GM23248 (cell line): ENCODE results near the gene SENP8. TPM values are rescaled to one million over a fixed set of nuclear protein-coding genes. Genes with fewer than 3 reads are reported as not detected.

Experiments used
- DNase-seq: peaks from one replicate; pipeline ENCODE4 v3.0.0-alpha.2; 2015
- H2AFZ ChIP-seq: fragments of 200-600 bp; sonication (generic); 2 replicates; pipeline ENCODE4 v1.6.1; 2016; ENCODE audit warnings: antibody characterized with exemption
- H3F3A ChIP-seq: fragments of 200-600 bp; sonication (generic); 2 replicates; pipeline ENCODE4 v1.6.1; 2016; ENCODE audit warnings: mild to moderate bottlenecking, antibody characterized with exemption, mixed run types; ENCODE audit not compliant: insufficient read depth
- H3K27ac ChIP-seq: fragments of 200-600 bp; sonication (generic); 2 replicates; pipeline ENCODE4 v1.5.1; 2016; ENCODE audit warnings: mild to moderate bottlenecking
- H3K27me3 ChIP-seq: fragments of 200-600 bp; sonication (generic); replicated peaks from 2 replicates; pipeline ENCODE4 v1.6.1; 2016; ENCODE audit warnings: mild to moderate bottlenecking; ENCODE audit not compliant: insufficient read depth
- H3K36me3 ChIP-seq: fragments of 200-600 bp; sonication (generic); 2 replicates; pipeline ENCODE4 v1.6.1; 2016; ENCODE audit warnings: low read depth, mild to moderate bottlenecking
- H3K4me1 ChIP-seq: fragments of 200-600 bp; sonication (generic); 2 replicates; pipeline ENCODE4 v1.6.1; 2016; ENCODE audit warnings: mild to moderate bottlenecking; ENCODE audit not compliant: insufficient read depth
- H3K4me2 ChIP-seq: fragments of 200-600 bp; sonication (generic); one replicate; pipeline ENCODE4 v1.6.1; 2016; ENCODE audit warnings: mild to moderate bottlenecking; ENCODE audit not compliant: unreplicated experiment
- H3K4me3 ChIP-seq: fragments of 200-600 bp; sonication (generic); 2 replicates; pipeline ENCODE4 v1.5.1; 2016; ENCODE audit warnings: mild to moderate bottlenecking
- H3K79me2 ChIP-seq: fragments of 200-600 bp; sonication (generic); 2 replicates; pipeline ENCODE4 v1.6.1; 2016; ENCODE audit warnings: mild to moderate bottlenecking; ENCODE audit not compliant: insufficient read depth
- H3K9ac ChIP-seq: fragments of 200-600 bp; sonication (generic); 2 replicates; pipeline ENCODE4 v1.6.1; 2016; ENCODE audit warnings: mild to moderate bottlenecking
- H3K9me2 ChIP-seq: fragments of 200-600 bp; sonication (generic); 2 replicates; pipeline ENCODE4 v1.6.1; 2016; ENCODE audit warnings: mixed run types, mild to moderate bottlenecking, moderate library complexity; ENCODE audit not compliant: insufficient read depth
- H3K9me3 ChIP-seq: fragments of 200-600 bp; sonication (generic); one replicate; pipeline ENCODE4 v1.6.1; 2017; ENCODE audit warnings: low read depth
- H4K20me1 ChIP-seq: fragments of 200-600 bp; sonication (generic); 2 replicates; pipeline ENCODE4 v1.6.0; 2016; ENCODE audit not compliant: insufficient read depth
- EZH2 ChIP-seq: fragments of 200-600 bp; sonication (generic); IDR thresholded peaks from 2 replicates; pipeline ENCODE4 v1.6.1; 2018; ENCODE audit warnings: antibody characterized with exemption, mild to moderate bottlenecking; ENCODE audit not compliant: insufficient read depth, poor library complexity, severe bottlenecking
- EZH2phosphoT487 ChIP-seq: fragments of 200-600 bp; sonication (generic); IDR thresholded peaks from 2 replicates; pipeline ENCODE4 v1.6.1; 2018; ENCODE audit warnings: antibody characterized with exemption, moderate library complexity, mild to moderate bottlenecking, low read depth; ENCODE audit not compliant: insufficient read depth
- WGBS, 2 experiments: methylation state at CpG; one replicate each; pipeline ENCODE4 v1.1.6; 2015 to 2017; ENCODE audit warnings: low lambda C conversion rate in 2 of 2, low coverage in 1 of 2; ENCODE audit errors: missing lambda C conversion rate in 2 of 2; 5-methylcytosine and 5-hydroxymethylcytosine counted together
- in situ Hi-C: fragments of 300-500 bp; cut with MboI; formaldehyde crosslinking; loops from 2 replicates; pipeline ENCODE4 v1.15.0; 2020
- polyA plus RNA-seq: library from polyadenylated mRNA; unstranded; fragments of >200 nt; fragmentation: Nextera tagmentation; extraction: Ambion mirVana; gene quantifications from 2 replicates; pipeline ENCODE4 v1.2.1, GENCODE V29; 2016
- total RNA-seq: library from RNA; depleted of rRNA; stranded (reverse); fragments of >200 nt; shearing (Covaris generic); gene quantifications from 2 replicates; pipeline ENCODE4 v1.2.3, GENCODE V29; 2014

The SENP8 gene
- total and polyA plus RNA-seq, 2 experiments from 2014 or later: 2.5 to 3.8 TPM

DNA sequence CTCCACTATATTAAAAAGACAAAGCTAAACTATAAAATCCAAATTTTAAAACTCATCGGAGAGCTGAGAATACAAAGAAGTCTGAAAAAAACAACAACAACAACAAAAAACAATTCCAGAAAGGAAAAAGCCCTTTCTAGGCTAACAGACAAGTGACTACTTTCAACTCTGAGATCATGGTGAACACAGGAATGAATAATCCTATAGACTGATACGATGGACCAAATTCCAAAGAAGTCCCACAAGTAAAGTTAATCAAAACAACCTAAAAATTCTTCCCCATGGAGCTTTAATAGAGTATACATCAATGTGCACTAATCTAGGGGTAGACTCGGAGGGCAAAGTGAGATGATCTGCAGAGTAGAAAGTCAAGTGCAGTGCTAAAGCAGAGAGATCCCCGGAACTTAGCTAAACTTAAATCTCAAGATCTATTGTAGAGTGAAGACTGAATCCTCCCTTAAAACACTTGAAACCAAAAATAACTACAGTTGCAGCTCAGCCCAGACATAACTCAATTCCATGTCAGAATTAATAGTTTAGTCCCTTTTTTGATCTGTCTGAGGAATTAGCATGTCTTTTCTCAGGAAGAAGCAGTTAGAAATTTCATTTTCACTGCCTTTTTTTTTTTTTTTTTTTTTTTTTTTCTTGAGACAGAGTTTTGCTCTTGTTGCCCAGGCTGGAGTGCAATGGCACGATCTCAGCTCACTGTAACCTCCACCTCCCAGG is 43.7 kb upstream of the SENP8 start:
- H3F3A ChIP-seq: peaks cover 5% of the 10 kb centered on the region
- no peak overlapping the region for H3K9ac ChIP-seq
- no peaks in the 10 kb centered on the region for H3K27me3 ChIP-seq
- no peaks in the 10 kb centered on the region for H3K9me3 ChIP-seq
- no peak overlapping the region for H2AFZ ChIP-seq
- in situ Hi-C loops: no loop called here
- no peak overlapping the region for H3K4me2 ChIP-seq
- no peak for TF ChIP-seq EZH2
- no peak for TF ChIP-seq EZH2phosphoT487
- H4K20me1 ChIP-seq: no peaks in the 10 kb centered on the region; the same call in none of the 2 replicates
- WGBS, 2 experiments: 77 to 78% methylated on average over 5 of the region's 5 CpGs
- peaks cover 9% of the 10 kb centered on the region for H3K4me1 ChIP-seq
- DNase-seq: no peak
- H3K9me2 ChIP-seq: no peaks in the 10 kb centered on the region
- no peak overlapping the region for H3K27ac ChIP-seq
- H3K36me3 ChIP-seq: no peaks in the 10 kb centered on the region
- H3K4me3 ChIP-seq: no peak overlapping the region
- H3K79me2 ChIP-seq: peaks cover 92% of the 10 kb centered on the region

DNA sequence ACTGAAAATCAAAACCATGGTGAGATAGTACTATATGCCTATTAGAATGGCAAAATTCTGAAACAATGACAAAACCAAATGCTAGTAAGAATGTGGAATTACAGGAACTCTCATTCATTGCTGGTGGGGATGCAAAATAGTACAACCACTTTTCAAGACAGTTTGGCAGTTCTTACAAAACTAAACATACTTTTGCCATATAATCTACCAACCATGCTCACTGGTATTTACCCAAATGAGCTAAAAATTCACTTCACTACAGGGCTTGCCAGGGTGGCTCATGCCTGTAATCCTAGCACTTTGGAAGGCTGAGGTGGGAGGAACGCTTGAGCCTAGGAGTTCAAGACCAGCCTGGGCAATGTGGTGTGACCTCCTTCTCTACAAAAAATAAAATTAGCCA is 40.3 kb upstream of the SENP8 start:
- Histone ChIP-seq H3K27ac (no peak overlapping the region), H3K4me2 (no peak overlapping the region), H3K4me1 (no peaks in the 10 kb centered on the region; the same call in 1 of the 2 replicates), H3K9ac (no peak overlapping the region), H2AFZ (no peak overlapping the region), H3K9me2 (no peaks in the 10 kb centered on the region), H3K79me2 (peaks cover 67% of the 10 kb centered on the region), H3K36me3 (no peaks in the 10 kb centered on the region), H4K20me1 (no peaks in the 10 kb centered on the region; the same call in 1 of the 2 replicates), H3F3A (peaks cover 5% of the 10 kb centered on the region; the same call in 1 of the 2 replicates), H3K9me3 (no peaks in the 10 kb centered on the region), H3K4me3 (no peak overlapping the region), H3K27me3 (no peaks in the 10 kb centered on the region)
- in situ Hi-C loops: no loop called here
- no peak for TF ChIP-seq EZH2phosphoT487
- TF ChIP-seq EZH2: no peak
- no peak for DNase-seq
- WGBS, 2 experiments: 95 to 96% methylated on average over 1 of the region's 1 CpG

DNA sequence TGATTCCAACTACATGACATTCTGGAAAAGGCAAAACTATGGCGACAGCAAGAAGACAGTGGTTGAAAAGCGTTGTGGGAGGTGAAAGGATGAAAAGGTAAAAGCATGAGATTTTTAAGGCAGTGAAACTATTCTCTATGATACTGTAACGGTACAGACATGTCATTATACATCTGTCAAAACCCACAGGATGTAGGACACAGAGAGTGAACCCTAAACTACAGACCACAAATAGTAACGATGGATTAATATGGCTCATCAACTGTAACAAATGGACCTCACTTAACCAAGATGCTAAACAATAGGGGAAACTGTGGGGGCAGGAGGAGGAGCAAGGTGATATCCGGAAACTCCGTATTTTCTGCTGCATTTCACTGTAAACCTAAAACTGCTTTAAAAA is 39.3 kb upstream of the SENP8 start:
- H3K27me3 ChIP-seq: no peaks in the 10 kb centered on the region
- no peak overlapping the region for H2AFZ ChIP-seq
- DNase-seq: no peak
- 95 to 99% methylated on average over 6 of the region's 6 CpGs for WGBS, 2 experiments
- H3K9ac ChIP-seq: no peak overlapping the region
- H3K27ac ChIP-seq: no peak overlapping the region
- H3F3A ChIP-seq: peaks cover 5% of the 10 kb centered on the region; the same call in 1 of the 2 replicates
- in situ Hi-C loops: no loop called here
- H3K4me1 ChIP-seq: no peaks in the 10 kb centered on the region; the same call in 1 of the 2 replicates
- H3K4me2 ChIP-seq: no peak overlapping the region
- no peaks in the 10 kb centered on the region for H3K9me3 ChIP-seq
- peaks cover 67% of the 10 kb centered on the region for H3K79me2 ChIP-seq
- no peaks in the 10 kb centered on the region for H3K36me3 ChIP-seq
- no peaks in the 10 kb centered on the region; the same call in 1 of the 2 replicates for H4K20me1 ChIP-seq
- no peak overlapping the region for H3K4me3 ChIP-seq
- peaks cover 7% of the 10 kb centered on the region; the same call in 1 of the 2 replicates for H3K9me2 ChIP-seq
- TF ChIP-seq EZH2phosphoT487 (no peak), EZH2 (no peak)

DNA sequence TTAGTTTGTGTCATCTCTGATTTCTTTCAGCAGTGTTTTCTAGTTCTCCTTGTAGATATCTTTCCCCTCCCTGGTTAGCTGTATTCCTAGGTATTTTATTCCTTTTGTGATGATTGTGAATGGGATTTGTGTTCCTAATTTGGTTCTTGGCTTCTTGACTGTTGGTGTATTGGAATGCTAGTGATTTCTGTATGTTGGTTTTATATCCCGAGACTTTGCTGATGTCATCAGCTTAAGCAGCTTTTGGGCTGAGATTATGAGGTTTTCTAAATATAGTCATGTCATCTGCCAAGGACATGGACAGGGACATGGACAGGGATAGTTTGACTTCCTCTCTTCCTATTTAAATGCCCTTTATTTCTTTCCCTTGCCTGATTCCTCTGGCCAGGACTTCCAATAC is 36.0 kb upstream of the SENP8 start:
- no peaks in the 10 kb centered on the region for H3K4me1 ChIP-seq
- no peak overlapping the region for H3K27ac ChIP-seq
- H3K27me3 ChIP-seq: no peaks in the 10 kb centered on the region
- WGBS, 2 experiments: 100% methylated on average over 1 of the region's 1 CpG
- no peak overlapping the region for H3K9ac ChIP-seq
- H3K9me3 ChIP-seq: no peaks in the 10 kb centered on the region
- no peak for TF ChIP-seq EZH2
- no peak for TF ChIP-seq EZH2phosphoT487
- H3K4me3 ChIP-seq: no peak overlapping the region
- DNase-seq: no peak
- H3K9me2 ChIP-seq: peaks cover 7% of the 10 kb centered on the region; the same call in 1 of the 2 replicates
- H2AFZ ChIP-seq: no peak overlapping the region
- H3K79me2 ChIP-seq: peaks cover 49% of the 10 kb centered on the region
- in situ Hi-C loops: no loop called here
- H3K36me3 ChIP-seq: no peaks in the 10 kb centered on the region
- no peak overlapping the region for H3K4me2 ChIP-seq
- H4K20me1 ChIP-seq: no peaks in the 10 kb centered on the region
- H3F3A ChIP-seq: no peaks in the 10 kb centered on the region
